Panc1 (cell line): ENCODE results near the gene TRIOBP. TPM values are rescaled to one million over a fixed set of nuclear protein-coding genes. Genes with fewer than 3 reads are reported as not detected.

Experiments used
- ATAC-seq: fragments of 200-7000 bp; cut with Tn5 transposase; 2 replicates; pipeline ENCODE4 v1.9.1; 2020; ENCODE audit warnings: mild to moderate bottlenecking, moderate library complexity
- BruUV-seq: library from RNA; stranded (reverse); fragments of 400-500 nt; replicated peaks from 2 replicates; lab custom pipeline; 2021; lab: Mats Ljungman, UMichigan
- CTCF ChIA-PET: fragments of 300-600 bp; sonication (Branson Sonifier 250); formaldehyde crosslinking; loops from one replicate; lab custom pipeline; 2022; ENCODE audit warnings: antibody characterized with exemption; lab: Charles Lee
- POLR2A ChIA-PET: fragments of 300-600 bp; sonication (Branson Sonifier 250); formaldehyde crosslinking; loops from one replicate; lab custom pipeline; 2022; ENCODE audit warnings: antibody characterized with exemption; lab: Charles Lee
- DNase-seq: peaks from one replicate; pipeline ENCODE4 v3.0.0-alpha.2; 2010; ENCODE audit warnings: low read depth, low spot score
- H3K27ac ChIP-seq: 2 replicates; pipeline ENCODE4 v1.5.1; 2011; ENCODE audit warnings: mild to moderate bottlenecking, low read length, inconsistent platforms
- H3K27me3 ChIP-seq: fragments of 200-500 bp; sonication (Bioruptor generic); 2 replicates; pipeline ENCODE4 v1.6.0; 2014; ENCODE audit warnings: low read length, inconsistent platforms; ENCODE audit not compliant: control insufficient read depth, insufficient read depth
- H3K36me3 ChIP-seq: fragments of 200-500 bp; sonication (Bioruptor generic); 2 replicates; pipeline ENCODE4 v1.5.1; 2014; ENCODE audit warnings: inconsistent platforms, mild to moderate bottlenecking, low read length, moderate library complexity; ENCODE audit not compliant: control insufficient read depth, insufficient read depth
- H3K4me1 ChIP-seq: 2 replicates; pipeline ENCODE4 v1.5.1; 2011; ENCODE audit warnings: inconsistent platforms, mild to moderate bottlenecking, low read length, moderate library complexity; ENCODE audit not compliant: control insufficient read depth, insufficient read depth
- H3K4me3 ChIP-seq, 2 experiments: 2 replicates each; pipeline ENCODE4 v1.5.1; 2011 to 2012; ENCODE audit warnings: low read depth in 2 of 2, low read length in 2 of 2, mild to moderate bottlenecking in 2 of 2, inconsistent platforms in 1 of 2, moderate library complexity in 1 of 2
- H3K9me3 ChIP-seq: fragments of 200-500 bp; sonication (Bioruptor generic); 2 replicates; pipeline ENCODE4 v1.5.1; 2014; ENCODE audit warnings: low read depth, mild to moderate bottlenecking, inconsistent platforms, low read length, moderate library complexity; ENCODE audit not compliant: control insufficient read depth, insufficient read depth
- CTCF ChIP-seq: fragments of 450-650 bp; IDR thresholded peaks from 2 replicates; pipeline ENCODE4 v1.5.1; 2017; ENCODE audit warnings: mild to moderate bottlenecking
- POLR2AphosphoS5 ChIP-seq: IDR thresholded peaks from 2 replicates; pipeline ENCODE4 v1.6.1; 2012; ENCODE audit warnings: mild to moderate bottlenecking, low read depth, low read length, moderate library complexity
- REST ChIP-seq, 2 experiments: IDR thresholded peaks; 2 replicates each; pipeline ENCODE4 v1.6.1; 2011 to 2012; ENCODE audit warnings: low read depth in 2 of 2, control low read depth in 1 of 2, low read length in 1 of 2, mild to moderate bottlenecking in 1 of 2, moderate library complexity in 1 of 2; ENCODE audit not compliant: insufficient read depth in 1 of 2
- SIN3A ChIP-seq: IDR thresholded peaks from 2 replicates; pipeline ENCODE4 v1.6.1; 2012; ENCODE audit warnings: low read depth, mild to moderate bottlenecking, low read length, moderate library complexity, borderline replicate concordance; ENCODE audit not compliant: insufficient read depth
- TCF7L2 ChIP-seq: IDR thresholded peaks from 2 replicates; pipeline ENCODE4 v1.6.1; 2011; ENCODE audit warnings: mild to moderate bottlenecking, low read depth, low read length, inconsistent platforms
- in situ Hi-C: cut with HindIII; loops from 2 replicates; pipeline ENCODE4 v1.10.0; 2016; ENCODE audit warnings: low sequenced_read_pairs, low pct_unique_long_range_greater_than_20kb
- intact Hi-C: fragments of 100-400 bp; cut with micrococcal nuclease; formaldehyde crosslinking; loops from one replicate; pipeline ENCODE4 v1.10.0; 2022; ENCODE audit not compliant: unreplicated experiment
- total RNA-seq: library from RNA; stranded (reverse); gene quantifications from one replicate; pipeline ENCODE4 v1.2.1, GENCODE V29; 2021; ENCODE audit not compliant: unreplicated experiment

TRIOBP gene
- total RNA-seq, 1 experiment from 2014 or later: 50.5 TPM

GRCh38 chr22:37763652-37764051 lies 66.8 kb downstream of the TRIOBP start:
- CTCF ChIA-PET: interaction anchor here (1.3 kb wide), 1 partner anchor 120 kb away, joined by 5 read pairs; no protein-coding TSS in a partner anchor
- in situ Hi-C loops: no loop called here
- DNase-seq (no peak), ATAC-seq (no peak)
- no TSS peak for BruUV-seq
- TF ChIP-seq REST (IDR thresholded peaks at IDR 0.05; ENCODE audit: insufficient read depth in 1 of 2, low read depth in 2 of 2, low read length in 1 of 2): no peak
- no peak for TF ChIP-seq SIN3A
- no peak for TF ChIP-seq CTCF
- TF ChIP-seq TCF7L2: no peak
- TF ChIP-seq POLR2AphosphoS5: no peak
- POLR2A ChIA-PET: no interaction called here
- no peaks in the 10 kb centered on the region for H3K36me3 ChIP-seq
- H3K27me3 ChIP-seq: no peaks in the 10 kb centered on the region
- no peak overlapping the region for H3K27ac ChIP-seq
- intact Hi-C loops: no loop called here
- H3K4me1 ChIP-seq: peaks cover 4% of the 10 kb centered on the region
- H3K4me3 ChIP-seq: no peak overlapping the region
- no peaks in the 10 kb centered on the region for H3K9me3 ChIP-seq

- DNase-seq (no peak), ATAC-seq (no peak)
- H3K9me3 ChIP-seq: no peaks in the 10 kb centered on the region
- no peaks in the 10 kb centered on the region for H3K36me3 ChIP-seq
- CTCF ChIA-PET: no interaction called here
- no peak for TF ChIP-seq TCF7L2
- no peak for TF ChIP-seq SIN3A
- no peak for TF ChIP-seq REST (IDR thresholded peaks at IDR 0.05; ENCODE audit: insufficient read depth in 1 of 2, low read depth in 2 of 2, low read length in 1 of 2)
- TF ChIP-seq POLR2AphosphoS5: no peak
- no peak for TF ChIP-seq CTCF
- BruUV-seq: no TSS peak
- POLR2A ChIA-PET: no interaction called here
- peaks cover 4% of the 10 kb centered on the region for H3K4me1 ChIP-seq
- H3K27me3 ChIP-seq: no peaks in the 10 kb centered on the region
- no peak overlapping the region for H3K4me3 ChIP-seq
- intact Hi-C loops: no loop called here
- in situ Hi-C loops: no loop called here
- no peak overlapping the region for H3K27ac ChIP-seq
These were observed 67.8 kb downstream of the TRIOBP start for GRCh38 chr22:37764622-37765021.
